DOHH2 (cell line): ENCODE measurements around the gene CDC25C.
"Not testable (repeated sequence)": the region's sequence is repeated elsewhere in the genome, so short reads cannot be mapped to it uniquely, and the experiment has no call there.

Experiments used
- H3F3A ChIP-seq: fragments of 200-600 bp; sonication (generic), shearing (Covaris generic); 2 replicates; pipeline ENCODE4 v1.6.0; 2016; ENCODE audit warnings: antibody characterized with exemption, mild to moderate bottlenecking; ENCODE audit not compliant: control insufficient read depth, insufficient read depth
- H3K27ac ChIP-seq: fragments of 200-600 bp; sonication (generic); 2 replicates; pipeline ENCODE4 v1.5.1; 2014; ENCODE audit warnings: low read depth, mild to moderate bottlenecking, low read length, moderate library complexity
- H3K27me3 ChIP-seq: fragments of 200-600 bp; sonication (generic); 2 replicates; pipeline ENCODE4 v1.6.1; 2014; ENCODE audit warnings: mild to moderate bottlenecking, low read length, mixed read lengths; ENCODE audit not compliant: control insufficient read depth
- H3K36me3 ChIP-seq: fragments of 200-600 bp; sonication (generic); 2 replicates; pipeline ENCODE4 v1.6.1; 2014; ENCODE audit warnings: mild to moderate bottlenecking, low read length, moderate library complexity, mixed read lengths; ENCODE audit not compliant: control insufficient read depth
- H3K4me1 ChIP-seq: fragments of 200-600 bp; sonication (generic); 2 replicates; pipeline ENCODE4 v1.6.1; 2014; ENCODE audit warnings: mild to moderate bottlenecking, low read length, mixed read lengths; ENCODE audit not compliant: control insufficient read depth
- H3K4me2 ChIP-seq: fragments of 200-600 bp; sonication (generic); 2 replicates; pipeline ENCODE4 v1.6.0; 2014; ENCODE audit warnings: mild to moderate bottlenecking, low read length, moderate library complexity
- H3K4me3 ChIP-seq: fragments of 200-600 bp; sonication (generic); 2 replicates; pipeline ENCODE4 v1.5.1; 2014; ENCODE audit warnings: mild to moderate bottlenecking, low read length, mixed read lengths
- H3K79me2 ChIP-seq: fragments of 200-600 bp; sonication (generic); 2 replicates; pipeline ENCODE4 v1.6.1; 2014; ENCODE audit warnings: mild to moderate bottlenecking, low read length, mixed read lengths; ENCODE audit not compliant: control insufficient read depth
- H3K9me2 ChIP-seq: fragments of 200-600 bp; sonication (generic); replicated peaks from 2 replicates; pipeline ENCODE4 v1.6.1; 2014; ENCODE audit warnings: mild to moderate bottlenecking, low read length, mixed read lengths; ENCODE audit not compliant: control insufficient read depth
- H3K9me3 ChIP-seq: fragments of 200-600 bp; sonication (generic); 2 replicates; pipeline ENCODE4 v1.6.1; 2014; ENCODE audit warnings: antibody characterized with exemption, low read length, mixed read lengths; ENCODE audit not compliant: control insufficient read depth, insufficient read depth
- H4K20me1 ChIP-seq: fragments of 200-600 bp; sonication (generic); 2 replicates; pipeline ENCODE4 v1.6.0; 2014; ENCODE audit warnings: low read depth, mild to moderate bottlenecking, antibody characterized with exemption, low read length, moderate library complexity; ENCODE audit not compliant: control insufficient read depth, insufficient read depth
- CTCF ChIP-seq: fragments of 200-600 bp; sonication (generic); IDR thresholded peaks from one replicate; pipeline ENCODE4 v1.5.1; 2014; ENCODE audit warnings: antibody characterized with exemption, mild to moderate bottlenecking, low read depth, low read length; ENCODE audit not compliant: poor library complexity, severe bottlenecking
- EZH2phosphoT487 ChIP-seq: fragments of 200-600 bp; sonication (generic); IDR thresholded peaks from 2 replicates; pipeline ENCODE4 v1.6.1; 2017; ENCODE audit warnings: borderline replicate concordance, mild to moderate bottlenecking, antibody characterized with exemption, low read length, moderate library complexity, mixed read lengths

CDC25C gene

DNA sequence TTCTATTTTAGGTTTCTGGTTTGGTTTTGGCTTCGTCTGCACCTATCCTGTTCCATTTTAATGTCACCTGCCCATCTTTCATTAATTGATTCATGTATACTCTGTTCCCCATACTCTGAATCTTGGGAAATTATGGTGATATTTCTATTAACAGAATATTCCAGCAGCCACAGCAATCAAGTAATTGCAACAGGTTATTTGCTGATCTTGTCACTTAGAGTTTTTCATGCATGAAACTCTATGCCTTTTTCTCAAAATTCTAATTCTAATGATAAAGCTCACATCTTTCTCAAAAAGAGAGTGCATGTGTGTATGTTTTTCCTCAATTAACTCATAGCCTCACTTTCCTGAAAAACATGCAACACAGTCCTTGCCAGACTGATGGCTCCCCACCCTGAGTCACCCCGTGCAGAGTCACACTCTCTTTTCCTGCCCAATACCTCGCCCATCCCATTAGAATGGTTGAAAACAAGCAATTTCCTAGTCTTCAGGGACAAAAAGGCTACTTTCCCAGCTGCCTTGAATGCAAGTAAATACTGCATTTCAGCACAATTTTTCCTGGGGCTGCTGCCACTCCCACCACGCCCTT, 72.8 kb downstream of the CDC25C start:
- no peaks in the 10 kb centered on the region for H4K20me1 ChIP-seq
- no peaks in the 10 kb centered on the region for H3K4me1 ChIP-seq
- no peaks in the 10 kb centered on the region for H3F3A ChIP-seq
- H3K27ac ChIP-seq = no peak overlapping the region
- no peaks in the 10 kb centered on the region for H3K36me3 ChIP-seq
- H3K4me3 ChIP-seq = no peak overlapping the region
- no peaks in the 10 kb centered on the region for H3K9me2 ChIP-seq
- no peak overlapping the region for H3K4me2 ChIP-seq
- peaks cover 20% of the 10 kb centered on the region for H3K27me3 ChIP-seq
- H3K9me3 ChIP-seq = no peaks in the 10 kb centered on the region
- TF ChIP-seq EZH2phosphoT487 = no peak
- TF ChIP-seq CTCF = no peak
- H3K79me2 ChIP-seq = no peaks in the 10 kb centered on the region

DNA sequence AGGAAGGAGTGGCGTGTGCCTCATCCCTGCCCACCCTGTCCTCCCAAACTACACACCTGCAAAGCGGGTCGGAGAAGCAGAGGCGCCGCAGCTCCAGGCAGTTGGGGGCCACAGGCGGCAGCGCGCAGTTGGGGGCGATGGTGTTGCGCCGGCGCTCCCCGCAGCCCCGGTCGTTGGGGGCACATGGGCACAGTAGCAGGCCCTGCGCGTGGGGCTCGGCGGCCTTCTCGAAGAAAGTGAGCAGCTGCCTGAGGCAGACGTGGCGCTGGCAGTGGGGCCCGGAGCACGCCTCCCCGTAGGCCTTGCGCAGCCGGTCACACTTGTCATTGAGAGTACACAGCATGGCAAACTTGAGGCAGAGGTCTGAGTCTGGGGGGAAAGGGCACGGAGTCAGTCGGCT, 74.0 kb downstream of the CDC25C start:
- no peaks in the 10 kb centered on the region for H4K20me1 ChIP-seq
- H3K27ac ChIP-seq = no peak overlapping the region
- peaks cover 25% of the 10 kb centered on the region for H3K27me3 ChIP-seq
- H3K4me1 ChIP-seq = no peaks in the 10 kb centered on the region
- H3K9me2 ChIP-seq = no peaks in the 10 kb centered on the region
- no peaks in the 10 kb centered on the region for H3K9me3 ChIP-seq
- no peak overlapping the region for H3K4me3 ChIP-seq
- TF ChIP-seq CTCF (no peak), EZH2phosphoT487 (no peak)
- H3K4me2 ChIP-seq = no peak overlapping the region
- H3F3A ChIP-seq = no peaks in the 10 kb centered on the region
- no peaks in the 10 kb centered on the region for H3K79me2 ChIP-seq
- no peaks in the 10 kb centered on the region for H3K36me3 ChIP-seq

DNA sequence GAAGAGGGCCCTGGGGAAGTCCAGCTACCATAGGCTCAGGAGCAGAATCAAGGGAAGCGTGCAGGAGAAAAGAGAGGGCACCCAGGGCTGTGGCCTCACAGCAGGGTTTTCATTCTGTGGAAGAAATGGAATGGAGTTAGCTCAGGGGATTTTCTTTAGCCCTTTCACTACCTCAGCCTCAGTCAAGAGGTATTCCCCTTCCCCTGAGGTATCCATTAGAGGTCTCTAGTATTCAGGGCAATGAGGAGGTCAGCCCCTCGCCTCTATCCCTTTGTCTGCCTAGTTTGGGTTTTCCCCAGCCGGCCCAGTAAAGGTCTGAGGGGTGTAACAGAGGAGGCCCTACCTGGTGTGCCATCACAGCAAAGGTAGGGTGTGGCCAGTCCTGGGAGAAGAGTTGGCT, 78.7 kb downstream of the CDC25C start:
- Histone ChIP-seq H3K79me2 (no peaks in the 10 kb centered on the region), H3K36me3 (no peaks in the 10 kb centered on the region), H3K27ac (no peak overlapping the region), H3K4me1 (no peaks in the 10 kb centered on the region), H4K20me1 (no peaks in the 10 kb centered on the region), H3K4me3 (no peak overlapping the region), H3K9me3 (no peaks in the 10 kb centered on the region), H3K4me2 (no peak overlapping the region), H3F3A (no peaks in the 10 kb centered on the region), H3K9me2 (no peaks in the 10 kb centered on the region), H3K27me3 (peaks cover 20% of the 10 kb centered on the region)
- TF ChIP-seq CTCF (no peak), EZH2phosphoT487 (no peak)

DNA sequence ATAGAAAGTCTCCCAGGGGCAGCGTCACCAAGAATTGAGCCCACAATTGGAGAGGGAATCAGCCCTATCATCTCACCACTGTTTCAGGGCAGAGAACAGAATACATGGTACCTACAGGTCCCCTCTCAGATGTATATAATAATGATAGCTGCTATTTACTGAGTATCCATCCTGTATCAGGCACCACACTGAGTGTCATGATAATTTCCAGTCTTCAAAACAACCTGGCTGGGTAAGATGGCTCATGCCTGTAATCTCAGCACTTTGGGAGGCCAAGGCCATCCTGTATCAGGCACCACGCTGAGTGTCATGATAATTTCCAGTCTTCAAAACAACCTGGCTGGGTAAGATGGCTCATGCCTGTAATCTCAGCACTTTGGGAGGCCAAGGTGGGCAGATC, 83.8 kb downstream of the CDC25C start:
- H4K20me1 ChIP-seq, H3K36me3 ChIP-seq, H3K9me3 ChIP-seq, H3K27ac ChIP-seq, H3K4me3 ChIP-seq, H3F3A ChIP-seq, H3K79me2 ChIP-seq, H3K9me2 ChIP-seq, H3K4me2 ChIP-seq, H3K4me1 ChIP-seq: not testable (repeated sequence)
- peaks cover 18% of the 10 kb centered on the region for H3K27me3 ChIP-seq
